ENCODE measurements around the gene GADD45G.

The GADD45G gene

DNA sequence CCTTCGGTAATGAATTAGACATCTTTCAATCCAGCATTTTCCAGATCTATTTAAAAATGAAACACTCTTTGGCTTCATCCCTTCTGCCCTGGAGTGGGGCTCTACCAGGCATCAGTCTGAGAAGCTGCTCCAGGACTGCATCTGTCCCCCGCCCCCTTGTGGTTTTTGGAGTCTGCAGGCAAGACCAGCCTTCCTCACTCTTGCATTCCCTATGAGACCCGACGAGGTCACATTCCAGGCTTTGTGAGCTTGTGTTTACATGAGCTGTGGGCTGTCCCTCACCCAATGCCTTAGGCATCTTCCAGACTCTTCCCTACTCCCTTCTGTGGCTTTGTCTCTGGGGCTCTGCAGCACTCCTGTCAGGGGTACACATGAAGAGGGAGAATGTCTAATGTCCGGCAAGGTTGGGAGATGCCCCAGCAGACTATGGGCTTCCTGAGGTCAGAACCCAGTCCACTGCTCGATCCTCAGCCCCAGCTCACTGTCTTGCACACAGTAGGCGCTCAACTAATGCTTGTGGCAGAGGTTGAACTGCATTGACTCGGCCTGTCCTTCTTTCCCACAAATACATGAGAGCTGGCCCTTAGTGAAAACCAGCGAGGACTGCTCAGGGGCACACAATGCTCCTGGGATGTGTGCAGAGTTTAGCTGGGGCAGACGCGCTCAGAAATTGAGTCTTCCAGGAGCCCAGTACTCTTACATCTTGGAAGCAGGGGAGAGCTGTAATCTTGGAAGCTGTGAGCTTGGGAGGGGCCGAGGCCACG lies 11.7 kb upstream of the GADD45G start:
- no peak for DNase-seq

DNA sequence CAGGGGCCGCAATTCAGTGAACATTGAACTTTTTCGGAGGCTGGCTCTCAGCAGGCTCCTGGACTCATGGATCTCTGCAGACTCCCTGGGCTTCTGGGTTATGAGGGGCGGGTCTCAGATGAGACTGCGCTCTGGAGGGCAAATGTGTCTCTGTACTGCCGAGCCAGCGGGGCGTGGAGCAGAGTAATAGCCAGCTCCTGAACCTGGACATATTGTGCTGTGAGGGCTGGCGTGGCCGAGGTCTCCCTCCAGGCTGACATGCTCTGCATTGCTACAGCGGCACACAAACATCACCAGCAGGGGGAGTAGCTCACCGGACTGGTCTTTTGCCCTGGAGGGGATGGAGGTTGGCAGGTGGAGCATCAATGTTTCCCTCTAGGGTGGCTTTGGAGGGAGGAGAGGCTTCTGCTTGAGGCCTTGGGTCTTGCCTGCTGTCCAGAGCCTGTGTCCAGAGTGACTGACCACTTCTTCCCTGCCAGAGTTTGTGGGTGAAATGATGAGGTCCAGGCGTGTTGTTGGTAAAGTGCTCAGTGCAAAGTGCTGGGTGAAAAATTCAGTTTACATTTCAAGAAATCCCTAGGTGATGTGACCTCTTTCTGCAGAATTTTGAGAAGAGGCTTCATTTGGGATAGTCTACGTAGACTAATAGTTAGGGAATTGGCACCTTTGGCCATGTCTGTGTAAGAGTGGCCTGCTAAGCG lies 10.9 kb upstream of the GADD45G start:
- DNase-seq: no peak

DNA sequence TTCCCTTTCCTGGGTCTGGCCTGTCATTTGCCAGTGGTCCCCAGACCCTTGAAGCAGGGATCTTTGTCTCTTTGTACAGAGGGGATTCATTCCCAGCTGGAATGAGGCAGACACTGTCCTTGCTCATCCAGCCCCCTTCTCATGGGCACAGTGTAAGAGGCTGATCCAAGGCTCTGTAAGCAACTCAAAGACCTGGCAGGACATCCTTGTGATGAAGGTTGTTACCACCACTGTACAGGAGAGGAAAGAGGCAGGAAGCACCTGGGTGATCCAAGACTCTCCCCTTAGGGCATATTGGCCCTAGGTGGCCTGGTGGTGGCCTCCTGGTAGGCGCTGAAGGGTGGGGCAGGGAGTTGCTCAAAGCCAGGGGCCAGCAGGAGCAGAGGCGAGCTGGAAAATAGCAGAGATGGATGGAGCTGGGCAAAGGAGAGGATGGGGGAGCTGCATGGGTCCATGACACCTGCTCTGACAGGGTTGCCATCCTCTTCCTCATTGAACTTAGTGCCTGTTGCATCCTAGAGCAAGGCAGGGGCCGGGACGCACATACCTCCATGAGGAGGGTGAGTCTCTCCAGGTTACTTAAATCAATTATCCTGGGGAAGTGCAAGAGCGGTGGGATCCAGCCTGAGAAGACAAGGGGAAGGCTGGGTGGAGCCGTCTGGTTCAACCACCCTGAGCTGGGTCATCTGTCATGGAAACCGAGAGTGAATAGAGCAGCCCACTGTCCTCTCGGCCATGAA lies 9.8 kb upstream of the GADD45G start:
- DNase-seq: no peak

DNA sequence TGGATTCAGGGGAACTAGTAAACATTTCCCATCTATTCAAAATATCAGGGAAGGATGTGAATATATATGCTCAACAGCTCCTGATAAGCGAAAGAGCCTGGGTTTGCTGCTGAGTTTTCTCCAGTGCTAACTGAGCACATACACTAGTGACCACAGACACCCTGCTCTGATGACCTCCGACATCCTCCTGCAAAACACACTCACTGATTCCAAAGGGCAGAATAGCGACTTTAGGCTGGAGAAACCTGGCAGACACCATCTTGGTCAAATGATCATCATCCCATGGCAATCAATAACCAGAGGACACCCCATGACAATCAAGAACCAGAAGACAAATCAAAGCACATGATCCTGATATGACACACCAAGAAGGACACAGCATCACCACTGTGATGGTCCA lies 9.2 kb upstream of the GADD45G start:
- no peak for DNase-seq

DNA sequence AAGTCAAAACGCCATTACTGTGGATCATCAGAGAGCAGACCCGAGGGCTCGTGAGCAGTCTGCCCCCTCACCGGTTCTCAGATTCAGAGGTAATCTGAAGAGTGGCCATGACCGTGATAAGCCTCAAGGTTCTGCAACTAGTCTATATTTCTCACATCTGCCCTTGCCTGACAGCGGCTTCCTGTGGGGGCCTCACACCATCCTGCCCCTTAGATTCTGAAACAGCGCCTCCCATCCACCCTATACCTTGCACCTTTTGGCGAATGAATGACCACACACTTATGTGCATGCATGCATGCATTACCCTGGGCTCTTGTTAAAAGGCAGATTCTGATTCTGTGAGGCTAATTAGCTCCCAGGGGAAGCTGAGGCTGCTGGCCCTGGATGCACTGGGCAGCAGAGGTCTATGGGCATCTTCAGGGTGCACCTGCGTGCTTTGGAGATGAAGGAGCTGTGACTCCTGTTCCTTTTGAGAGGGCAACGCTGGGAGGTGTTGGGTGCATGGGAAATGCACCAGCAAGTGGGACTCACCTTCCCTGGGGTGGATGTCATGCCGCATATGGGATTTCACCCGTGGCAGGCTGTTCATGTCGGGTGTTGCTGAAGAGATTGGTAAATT lies 7.8 kb upstream of the GADD45G start:
- no peak for DNase-seq

DNA sequence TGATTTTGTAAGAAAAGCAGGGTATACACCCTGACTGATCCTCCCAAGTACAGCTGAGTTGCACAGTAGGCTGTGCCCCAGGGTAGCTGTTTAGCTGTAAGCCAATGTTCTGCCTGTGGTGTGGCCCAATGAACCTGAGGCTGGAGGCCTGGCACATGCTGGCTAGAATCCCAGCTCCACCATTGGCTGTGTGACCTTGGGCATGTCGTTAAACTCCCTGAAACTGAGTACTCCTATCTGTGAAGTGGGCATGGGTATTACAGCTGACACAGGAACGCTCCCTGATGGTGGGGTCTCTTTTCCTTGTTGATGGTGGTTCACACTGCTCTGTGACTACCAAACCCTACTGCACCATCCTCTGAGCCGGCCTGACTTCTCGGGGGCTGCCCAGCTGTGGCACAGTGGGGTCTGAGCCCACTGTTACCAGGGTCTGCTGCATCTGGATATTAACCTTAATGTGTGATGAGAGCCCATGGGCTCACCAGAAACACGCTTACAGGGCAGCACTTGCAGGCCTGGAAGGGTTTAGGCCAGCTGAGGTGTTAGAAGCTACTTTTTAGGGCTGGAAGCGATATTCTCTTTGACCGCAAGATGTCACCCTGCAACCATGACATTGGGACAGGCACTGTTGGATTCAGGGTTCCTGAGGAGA lies 7.0 kb upstream of the GADD45G start:
- DNase-seq: no peak

DNA sequence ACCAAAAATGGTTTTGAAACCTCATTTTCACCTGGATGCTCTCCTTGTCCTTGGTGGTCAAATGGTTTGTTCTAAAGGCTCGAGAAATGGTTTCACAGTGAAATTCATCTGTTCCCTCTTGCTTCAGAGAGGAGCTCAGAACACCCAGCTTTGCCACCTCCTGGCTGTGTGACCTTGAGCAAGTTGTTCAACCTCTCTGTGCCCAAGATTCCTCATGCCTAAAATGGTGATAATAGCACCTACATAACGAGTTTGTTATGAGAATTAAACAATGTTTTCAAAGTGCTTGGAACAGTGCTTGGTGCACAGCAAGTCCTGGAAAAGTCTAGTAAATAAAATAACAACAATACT lies 6.5 kb upstream of the GADD45G start:
- DNase-seq: no peak

DNA sequence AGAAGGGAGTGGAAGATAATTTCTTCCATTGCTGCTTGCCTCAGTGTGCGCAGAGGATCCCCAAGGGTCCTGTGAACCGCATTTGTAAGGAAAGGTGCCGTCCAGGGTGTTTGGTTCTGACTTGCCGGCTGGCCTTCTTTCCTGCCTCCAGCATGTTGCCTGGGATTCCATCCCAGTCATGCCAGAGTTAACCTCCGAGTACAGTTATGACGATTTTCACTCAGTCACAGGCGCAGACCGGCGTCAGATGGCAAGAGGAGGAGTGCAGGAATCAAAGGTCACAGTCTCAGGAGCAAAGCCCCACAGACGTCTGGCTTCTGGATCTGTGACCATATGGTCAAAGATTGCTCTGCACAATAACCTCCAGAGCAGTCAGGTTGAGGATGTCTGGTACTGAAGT lies 5.9 kb upstream of the GADD45G start:
- no peak for DNase-seq

DNA sequence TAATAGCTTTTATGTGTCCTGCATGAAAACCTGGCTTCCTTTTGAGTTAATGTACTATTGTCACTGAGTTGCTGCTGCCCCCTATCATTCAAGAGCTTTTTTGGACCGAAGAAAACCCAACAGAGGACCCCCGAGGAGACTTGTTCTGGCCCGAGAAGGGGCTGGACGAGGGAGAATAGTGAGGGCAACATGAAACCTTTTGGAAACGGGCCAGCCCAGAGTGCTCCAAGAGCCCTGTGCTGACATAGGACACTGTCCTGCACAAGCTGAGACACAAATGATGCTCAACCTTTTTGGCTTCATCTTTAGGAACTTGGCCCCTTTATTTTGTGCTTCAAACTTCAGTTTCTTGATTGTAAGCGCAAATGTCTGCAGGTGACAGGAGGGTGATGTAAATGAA lies 4.0 kb upstream of the GADD45G start:
- DNase-seq: no peak

DNA sequence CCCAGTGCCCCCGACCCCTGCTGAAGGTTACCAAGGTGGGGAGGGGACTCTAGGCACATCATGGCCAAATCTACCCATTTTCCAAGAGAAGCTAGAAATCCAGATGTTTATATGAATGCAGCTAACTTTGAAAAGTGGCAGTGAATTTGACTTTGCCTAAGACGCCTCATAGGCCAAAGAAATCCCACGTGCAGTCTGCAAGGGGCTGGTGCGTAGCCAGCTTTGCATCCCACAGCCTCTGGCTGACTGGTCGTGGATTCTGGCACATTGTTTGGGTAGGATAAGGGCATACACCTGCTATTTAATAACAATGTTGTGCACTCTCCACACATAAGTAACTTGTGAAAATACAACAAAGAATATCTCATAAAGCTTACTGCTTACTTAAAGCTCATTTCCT lies 3.5 kb upstream of the GADD45G start:
- no peak for DNase-seq

DNA sequence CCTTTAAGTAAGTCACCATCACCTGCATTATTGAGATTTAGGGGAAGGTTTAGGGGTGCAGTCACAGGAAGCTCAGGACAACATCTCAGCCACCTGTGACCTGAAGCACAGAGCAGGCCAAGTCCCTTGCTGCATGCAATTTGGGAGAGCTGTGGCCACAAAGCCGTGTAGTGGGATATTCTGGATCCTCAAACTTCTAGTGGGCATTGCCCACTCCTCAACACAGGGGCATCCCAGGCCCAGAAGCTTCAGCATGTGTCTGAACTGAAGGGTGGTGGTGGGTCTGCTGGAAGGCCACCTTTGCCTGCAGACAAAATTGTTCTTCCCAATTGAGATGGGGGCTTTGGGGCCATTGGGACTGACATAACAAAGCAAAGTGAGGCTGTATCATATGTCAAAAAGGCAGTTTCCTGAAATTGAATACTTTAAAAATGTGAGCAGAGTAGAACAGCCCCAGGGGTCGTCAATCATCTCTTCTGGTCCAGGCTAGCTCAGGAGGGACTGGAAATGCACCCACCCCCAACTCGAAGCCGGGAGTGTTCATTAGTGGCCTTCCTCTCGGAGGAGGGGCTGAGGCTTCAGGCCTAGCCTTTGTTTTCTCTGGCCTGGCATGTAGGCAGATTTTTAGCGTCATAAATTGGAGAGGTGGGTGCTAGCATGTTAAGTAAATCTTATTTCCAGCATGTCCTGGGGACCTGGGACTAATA lies 2.8 kb upstream of the GADD45G start:
- DNase-seq: no peak

DNA sequence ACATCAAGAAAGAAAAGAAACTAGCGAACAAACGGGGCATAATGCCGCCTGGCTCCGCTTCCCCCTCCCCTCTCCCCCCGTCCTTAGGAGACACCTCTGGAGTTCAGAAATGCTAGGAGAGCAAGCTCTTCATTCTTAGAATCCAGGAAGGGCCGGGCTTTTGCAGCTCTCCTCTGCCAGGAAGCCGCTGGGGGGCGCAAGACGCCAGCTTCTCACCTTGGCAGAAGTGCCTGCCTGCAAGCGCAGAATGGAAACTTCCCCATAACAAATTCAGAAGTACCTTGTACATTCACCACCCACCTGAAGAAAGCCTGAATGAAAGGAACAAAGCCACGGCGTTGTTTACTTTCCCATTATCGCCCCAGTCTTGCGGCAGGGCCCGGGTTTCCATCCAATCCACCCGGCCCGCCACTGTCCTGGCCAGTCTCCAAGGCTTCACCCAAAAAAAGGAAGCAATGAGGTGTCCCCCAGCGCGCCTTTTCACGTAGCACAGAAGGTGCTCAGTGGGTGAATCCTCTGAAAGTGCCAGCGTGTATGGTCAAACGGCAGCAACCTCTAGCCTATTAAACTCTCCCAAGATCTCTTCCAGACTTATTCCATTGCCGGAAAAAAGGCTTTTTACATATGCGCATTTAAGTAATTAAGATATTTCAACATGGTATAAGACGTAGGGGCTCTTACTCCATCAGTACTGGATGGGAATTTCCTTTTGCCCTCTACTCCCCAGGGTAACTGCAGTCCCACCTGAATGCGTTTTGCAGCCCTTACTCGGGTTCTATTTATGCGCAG lies 1.6 kb upstream of the GADD45G start:
- DNase-seq: peak; percentile 64

DNA sequence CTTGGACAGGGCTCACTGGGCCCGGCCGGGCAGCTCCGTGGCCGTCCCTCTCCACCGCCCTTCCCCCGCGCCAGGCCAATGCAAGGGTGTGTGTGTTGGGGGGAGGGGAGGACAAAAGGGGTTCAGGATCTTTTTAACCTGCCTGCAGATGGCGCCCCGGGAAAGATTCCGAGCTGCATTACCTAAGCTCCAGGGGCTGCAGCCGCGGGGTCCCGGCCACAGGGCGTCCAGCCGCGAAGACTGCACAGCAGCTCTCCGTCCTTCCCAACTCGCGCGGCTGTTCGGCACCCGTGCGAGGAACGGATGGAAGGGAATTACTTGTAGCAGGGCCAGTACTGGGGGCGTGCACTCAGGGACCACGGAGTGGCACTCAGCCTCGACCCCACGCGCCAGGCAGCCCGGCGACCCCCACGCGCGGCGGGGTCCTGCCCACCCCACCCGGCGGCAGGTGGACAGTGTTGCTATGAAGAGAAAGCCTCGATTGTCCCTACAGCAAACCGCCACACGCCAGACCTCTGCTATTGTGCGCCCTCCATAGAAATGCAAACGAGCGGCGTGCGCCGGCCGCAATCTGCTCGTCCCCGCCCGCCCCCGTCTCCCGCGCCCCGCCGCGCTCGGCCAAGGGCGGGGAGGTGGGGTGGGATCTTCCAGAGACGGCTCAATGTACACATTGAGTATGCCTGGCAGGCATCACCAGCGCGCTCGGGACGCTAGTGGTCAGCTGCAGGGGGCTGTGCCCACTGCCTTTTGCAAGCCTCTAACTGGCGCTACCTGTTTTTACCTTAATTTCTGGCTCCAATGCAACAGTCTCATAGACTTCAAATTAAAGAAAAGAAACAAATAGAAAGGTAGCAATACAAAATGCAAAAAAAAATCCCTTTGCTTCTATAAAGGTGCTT lies 796 bp upstream of the GADD45G start:
- DNase-seq: no peak

DNA sequence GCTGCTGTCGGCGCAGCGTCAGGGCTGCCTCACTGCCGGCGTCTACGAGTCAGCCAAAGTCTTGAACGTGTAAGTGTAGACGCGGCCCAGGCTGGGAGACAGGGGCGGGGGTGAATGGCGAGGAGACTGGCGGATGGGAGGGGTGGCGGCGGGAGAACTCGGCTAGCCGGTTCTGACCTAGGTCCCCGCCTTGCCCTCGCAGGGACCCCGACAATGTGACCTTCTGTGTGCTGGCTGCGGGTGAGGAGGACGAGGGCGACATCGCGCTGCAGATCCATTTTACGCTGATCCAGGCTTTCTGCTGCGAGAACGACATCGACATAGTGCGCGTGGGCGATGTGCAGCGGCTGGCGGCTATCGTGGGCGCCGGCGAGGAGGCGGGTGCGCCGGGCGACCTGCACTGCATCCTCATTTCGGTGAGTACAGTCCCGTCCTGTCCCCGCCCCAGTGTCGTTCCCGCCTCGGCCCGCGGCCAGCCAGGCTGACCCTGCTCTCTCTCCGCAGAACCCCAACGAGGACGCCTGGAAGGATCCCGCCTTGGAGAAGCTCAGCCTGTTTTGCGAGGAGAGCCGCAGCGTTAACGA lies 745 bp downstream of the GADD45G start:
- no peak for DNase-seq

DNA sequence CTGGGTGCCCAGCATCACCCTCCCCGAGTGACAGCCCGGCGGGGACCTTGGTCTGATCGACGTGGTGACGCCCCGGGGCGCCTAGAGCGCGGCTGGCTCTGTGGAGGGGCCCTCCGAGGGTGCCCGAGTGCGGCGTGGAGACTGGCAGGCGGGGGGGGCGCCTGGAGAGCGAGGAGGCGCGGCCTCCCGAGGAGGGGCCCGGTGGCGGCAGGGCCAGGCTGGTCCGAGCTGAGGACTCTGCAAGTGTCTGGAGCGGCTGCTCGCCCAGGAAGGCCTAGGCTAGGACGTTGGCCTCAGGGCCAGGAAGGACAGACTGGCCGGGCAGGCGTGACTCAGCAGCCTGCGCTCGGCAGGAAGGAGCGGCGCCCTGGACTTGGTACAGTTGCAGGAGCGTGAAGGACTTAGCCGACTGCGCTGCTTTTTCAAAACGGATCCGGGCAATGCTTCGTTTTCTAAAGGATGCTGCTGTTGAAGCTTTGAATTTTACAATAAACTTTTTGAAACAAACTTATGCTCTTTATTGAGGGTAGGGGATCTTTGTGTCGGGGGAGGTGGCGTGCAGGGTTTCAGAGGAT lies 1.3 kb downstream of the GADD45G start:
- peak; percentile 55 for DNase-seq

DNA sequence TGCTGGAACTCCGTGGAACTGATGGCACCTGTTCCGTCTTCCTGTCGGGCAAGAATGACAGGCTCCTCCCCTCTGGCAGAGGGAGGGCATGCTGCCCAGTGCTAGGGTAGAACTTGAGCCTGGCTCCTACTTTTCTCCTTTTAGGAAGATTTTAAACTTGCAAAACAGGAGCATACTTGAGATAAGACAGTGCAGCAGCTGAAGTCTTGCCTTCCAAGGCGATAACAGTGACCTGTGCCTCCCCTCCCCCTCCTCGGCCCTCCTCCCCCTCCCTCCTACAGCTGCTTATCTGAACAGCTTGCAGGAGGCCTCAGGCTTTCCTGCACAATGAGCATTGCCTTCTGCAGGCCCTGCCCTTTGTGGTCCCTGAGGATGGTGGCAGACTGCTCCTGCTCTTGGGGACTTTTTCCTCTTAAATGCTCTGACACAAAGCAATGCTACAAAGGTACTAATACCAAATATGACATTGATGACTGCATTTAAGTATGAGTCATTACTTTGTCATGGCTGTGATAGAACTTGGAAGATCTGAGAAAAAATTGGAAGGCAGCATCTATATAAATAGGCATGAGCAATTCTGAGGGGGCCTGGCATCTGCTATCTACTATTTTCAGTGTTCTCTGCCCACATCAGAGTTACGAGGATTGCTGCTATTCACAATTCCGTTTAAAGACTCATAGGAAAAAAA lies 2.0 kb downstream of the GADD45G start:
- DNase-seq: peak; percentile 66

DNA sequence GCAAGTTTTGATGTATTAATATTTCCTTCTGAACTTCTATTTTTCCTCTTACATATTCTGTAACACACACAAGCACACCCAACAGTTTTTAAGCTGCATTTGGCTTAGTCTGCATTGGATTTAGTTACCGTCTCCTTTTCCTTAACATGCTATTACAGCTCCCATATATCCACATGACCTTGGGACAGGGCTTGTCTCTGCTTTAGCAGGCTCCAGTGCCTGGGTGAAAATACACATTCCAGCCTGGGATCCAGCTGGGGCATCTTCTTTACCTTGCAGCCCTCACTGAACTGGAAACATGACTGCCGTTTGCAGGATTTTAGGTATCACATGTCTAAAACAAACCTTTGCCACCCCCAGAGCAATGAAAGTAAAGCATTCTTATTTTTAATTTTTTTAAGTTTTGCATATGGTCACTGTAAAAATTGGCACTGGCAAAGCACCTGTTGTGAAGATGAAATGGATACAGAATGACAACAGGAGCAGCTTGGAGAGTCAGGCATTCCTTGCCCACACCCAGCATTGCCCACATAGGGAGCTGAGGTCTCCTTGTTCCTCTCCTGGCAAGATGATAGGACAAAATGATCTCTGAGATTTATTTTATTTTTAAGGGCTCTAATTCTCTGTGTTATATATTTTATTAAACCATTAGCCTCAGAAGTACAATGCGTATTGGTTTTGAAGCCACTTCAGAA lies 4.0 kb downstream of the GADD45G start:
- DNase-seq: no peak

DNA sequence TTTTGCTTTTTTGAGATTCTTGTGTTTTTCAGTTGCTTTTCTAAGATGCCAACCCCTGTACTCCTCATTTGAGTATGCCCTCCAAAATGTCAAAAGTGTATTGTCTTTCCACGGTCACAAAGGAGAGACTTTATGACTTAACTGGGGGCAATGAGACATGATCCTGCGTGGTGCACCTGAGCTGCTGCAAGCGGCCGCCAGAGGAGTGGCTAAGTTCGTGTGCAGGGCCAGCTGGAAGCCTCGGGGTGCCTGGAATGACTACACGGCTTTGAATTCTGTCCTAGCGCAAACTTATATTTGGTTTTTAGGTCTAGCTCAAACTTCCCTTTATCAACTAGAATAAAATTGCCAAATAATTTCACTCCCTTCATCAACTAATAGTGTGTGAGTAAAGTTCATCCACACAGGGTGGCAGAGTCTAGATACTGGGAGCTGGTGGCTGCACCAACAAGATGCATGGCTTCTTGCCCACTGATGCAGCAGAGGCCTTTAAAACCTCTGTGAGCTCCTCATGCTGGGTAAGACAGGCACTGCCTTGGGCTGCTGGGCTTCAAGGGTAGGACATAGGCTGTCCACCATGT lies 4.7 kb downstream of the GADD45G start:
- DNase-seq: no peak
